SK-N-SH (cell line): ENCODE measurements around the gene TRPC6.

ENCODE experiments used
- EZH2phosphoT487 ChIP-seq: fragments of 200-600 bp; sonication (generic); IDR thresholded peaks from 2 replicates; pipeline ENCODE4 v1.6.1; 2017; ENCODE audit warnings: low read depth, mixed run types, mild to moderate bottlenecking, antibody characterized with exemption, moderate library complexity, borderline replicate concordance
- GABPA ChIP-seq: IDR thresholded peaks from 2 replicates; pipeline ENCODE4 v1.4.0; 2012; ENCODE audit warnings: low read depth, mild to moderate bottlenecking
- GATA2 ChIP-seq: sonication (generic); formaldehyde crosslinking; IDR thresholded peaks from 2 replicates; pipeline ENCODE4 v1.5.0; 2020; ENCODE audit warnings: mild to moderate bottlenecking, missing genetic modification reagents
- POLR2AphosphoS5 ChIP-seq: IDR thresholded peaks from 2 replicates; pipeline ENCODE4 v1.6.1; 2012; ENCODE audit warnings: low read depth, low read length
- TAF1 ChIP-seq: IDR thresholded peaks from 2 replicates; pipeline ENCODE4 v1.6.1; 2012; ENCODE audit warnings: low read depth, mild to moderate bottlenecking, low read length, moderate library complexity, borderline replicate concordance
- TEAD4 ChIP-seq: IDR thresholded peaks from 2 replicates; pipeline ENCODE4 v1.4.0; 2012; ENCODE audit warnings: mild to moderate bottlenecking, borderline replicate concordance; ENCODE audit not compliant: insufficient read depth
- TF ChIP-seq, protein P1 (sequence below): fragments of 200-600 bp; sonication (generic); IDR thresholded peaks from 2 replicates; pipeline ENCODE4 v1.6.1; 2017; ENCODE audit warnings: antibody characterized with exemption, mild to moderate bottlenecking, moderate library complexity
- TF ChIP-seq, protein P2 (sequence below): IDR thresholded peaks from 2 replicates; pipeline ENCODE4 v1.4.0; 2012; ENCODE audit warnings: low read depth

DNA sequence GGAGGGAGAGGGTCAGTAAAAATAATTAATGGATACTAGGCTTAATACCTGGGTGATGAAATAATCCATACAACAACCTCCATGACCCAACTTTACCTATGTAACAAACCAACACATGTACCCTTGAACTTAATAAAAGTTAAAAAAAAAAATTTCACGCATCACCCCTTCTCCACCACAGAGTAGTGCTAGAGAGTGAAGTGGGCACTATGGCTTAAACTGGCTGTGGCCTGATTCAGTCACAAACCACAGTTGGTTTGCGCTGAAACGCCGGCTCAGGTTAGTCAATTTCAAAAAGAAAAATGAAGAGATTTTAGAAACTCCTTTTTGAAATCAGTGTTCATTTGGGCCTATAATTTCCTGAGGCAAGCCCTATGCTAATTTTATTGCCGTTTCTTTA is 144.3 kb downstream of the TRPC6 start:
- TF ChIP-seq GATA2 (CRISPR knock-in tag) (no peak), GABPA (no peak), EZH2phosphoT487 (no peak), TEAD4 (no peak), TAF1 (no peak), POLR2AphosphoS5 (no peak)
- TF ChIP-seq, protein P1, sequence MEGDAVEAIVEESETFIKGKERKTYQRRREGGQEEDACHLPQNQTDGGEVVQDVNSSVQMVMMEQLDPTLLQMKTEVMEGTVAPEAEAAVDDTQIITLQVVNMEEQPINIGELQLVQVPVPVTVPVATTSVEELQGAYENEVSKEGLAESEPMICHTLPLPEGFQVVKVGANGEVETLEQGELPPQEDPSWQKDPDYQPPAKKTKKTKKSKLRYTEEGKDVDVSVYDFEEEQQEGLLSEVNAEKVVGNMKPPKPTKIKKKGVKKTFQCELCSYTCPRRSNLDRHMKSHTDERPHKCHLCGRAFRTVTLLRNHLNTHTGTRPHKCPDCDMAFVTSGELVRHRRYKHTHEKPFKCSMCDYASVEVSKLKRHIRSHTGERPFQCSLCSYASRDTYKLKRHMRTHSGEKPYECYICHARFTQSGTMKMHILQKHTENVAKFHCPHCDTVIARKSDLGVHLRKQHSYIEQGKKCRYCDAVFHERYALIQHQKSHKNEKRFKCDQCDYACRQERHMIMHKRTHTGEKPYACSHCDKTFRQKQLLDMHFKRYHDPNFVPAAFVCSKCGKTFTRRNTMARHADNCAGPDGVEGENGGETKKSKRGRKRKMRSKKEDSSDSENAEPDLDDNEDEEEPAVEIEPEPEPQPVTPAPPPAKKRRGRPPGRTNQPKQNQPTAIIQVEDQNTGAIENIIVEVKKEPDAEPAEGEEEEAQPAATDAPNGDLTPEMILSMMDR: no peak; the same call in 1 of the 2 replicates
- TF ChIP-seq, protein P2, sequence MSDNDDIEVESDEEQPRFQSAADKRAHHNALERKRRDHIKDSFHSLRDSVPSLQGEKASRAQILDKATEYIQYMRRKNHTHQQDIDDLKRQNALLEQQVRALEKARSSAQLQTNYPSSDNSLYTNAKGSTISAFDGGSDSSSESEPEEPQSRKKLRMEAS: no peak
